Left hindlimb (tissue), 1 donor: ENCODE data around the gene NELL1.

Experiments
- DNase-seq: peaks from one replicate; pipeline ENCODE4 v3.0.0-alpha.2; 2018

Gene NELL1

GRCh38 chr11:21514316-21514715, 844.9 kb downstream of the NELL1 start:
- no peak for DNase-seq

- DNase-seq, result no peak
These were observed 850.9 kb downstream of the NELL1 start for GRCh38 chr11:21520244-21520643.

- no peak for DNase-seq
These were observed 859.8 kb downstream of the NELL1 start for GRCh38 chr11:21529187-21529586.

DNA sequence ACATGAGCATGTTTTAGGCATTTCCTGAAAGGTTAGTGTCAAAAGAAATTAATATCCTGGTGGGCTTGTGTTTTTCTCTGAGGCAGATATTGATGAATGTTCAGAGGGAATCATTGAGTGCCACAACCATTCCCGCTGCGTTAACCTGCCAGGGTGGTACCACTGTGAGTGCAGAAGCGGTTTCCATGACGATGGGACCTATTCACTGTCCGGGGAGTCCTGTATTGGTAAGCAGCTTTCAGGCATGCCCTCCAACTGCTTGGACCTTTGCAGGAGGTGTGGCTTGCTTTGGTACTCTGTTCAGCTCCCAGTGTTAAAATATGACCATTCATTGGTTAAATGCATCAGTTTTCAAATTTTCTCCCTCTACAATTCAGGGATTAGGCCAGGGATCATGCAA, 864.9 kb downstream of the NELL1 start:
- no peak for DNase-seq

DNA sequence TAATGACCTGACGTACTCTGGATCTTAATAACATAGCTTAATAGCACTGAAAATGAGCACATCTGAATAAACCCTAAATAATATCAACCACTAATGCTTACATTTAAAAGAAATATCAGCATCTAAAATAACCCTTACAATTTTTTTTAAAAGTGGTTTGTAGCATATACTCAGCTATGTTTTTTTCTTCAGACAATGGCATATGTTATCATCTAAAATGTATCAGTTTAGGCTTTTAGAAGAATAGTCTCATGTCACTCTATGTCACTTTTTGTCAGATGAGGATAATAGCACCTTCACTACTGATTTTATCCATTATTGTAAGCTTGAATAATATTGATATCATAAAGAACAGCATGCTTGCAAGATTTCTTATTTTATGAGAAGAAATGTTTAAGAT, 868.6 kb downstream of the NELL1 start:
- no peak for DNase-seq

DNA sequence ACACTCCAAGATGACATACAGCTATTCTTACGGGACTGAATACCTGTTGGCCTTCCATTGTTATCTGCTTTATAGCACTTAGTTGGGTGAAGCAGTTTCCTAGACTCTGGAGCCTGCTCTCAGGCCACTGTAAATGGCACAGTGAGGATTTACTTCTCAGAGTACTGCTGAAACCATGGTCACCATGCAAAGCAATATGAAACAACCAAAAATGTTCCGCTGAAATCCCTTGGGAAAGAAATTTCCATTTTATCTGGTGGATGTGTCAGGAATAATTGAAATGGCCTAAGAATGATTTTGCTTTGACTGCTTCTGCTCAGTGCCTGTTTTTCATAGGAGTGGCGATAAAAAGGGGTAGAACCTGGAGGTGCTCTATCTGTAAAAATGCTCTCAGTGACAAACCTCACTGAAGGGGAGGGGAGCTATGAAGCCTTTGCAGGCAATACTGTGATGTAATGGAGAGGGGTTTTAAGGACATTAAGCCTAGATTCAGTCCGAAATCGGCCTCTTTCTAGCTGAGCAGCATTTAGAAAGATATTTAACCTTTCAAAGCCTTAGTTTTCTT, 871.9 kb downstream of the NELL1 start:
- no peak for DNase-seq

GRCh38 chr11:21543901-21544300, 874.5 kb downstream of the NELL1 start:
- DNase-seq, result no peak

GRCh38 chr11:21545699-21546098, 876.3 kb downstream of the NELL1 start:
- DNase-seq, result no peak

GRCh38 chr11:21546703-21547102, 877.3 kb downstream of the NELL1 start:
- no peak for DNase-seq

GRCh38 chr11:21552911-21553310, 883.5 kb downstream of the NELL1 start:
- no peak for DNase-seq

GRCh38 chr11:21553795-21554194, 884.4 kb downstream of the NELL1 start:
- DNase-seq, result no peak

GRCh38 chr11:21554284-21554683, 884.9 kb downstream of the NELL1 start:
- no peak for DNase-seq

- no peak for DNase-seq
These were observed 887.5 kb downstream of the NELL1 start for GRCh38 chr11:21556926-21557325.

- no peak for DNase-seq
These were observed 891.1 kb downstream of the NELL1 start for GRCh38 chr11:21560466-21560975.

GRCh38 chr11:21561581-21561980, 892.2 kb downstream of the NELL1 start:
- DNase-seq, result no peak

- no peak for DNase-seq
These were observed 894.7 kb downstream of the NELL1 start for GRCh38 chr11:21564095-21564494.

GRCh38 chr11:21564833-21565682, 895.7 kb downstream of the NELL1 start:
- DNase-seq, result no peak

DNA sequence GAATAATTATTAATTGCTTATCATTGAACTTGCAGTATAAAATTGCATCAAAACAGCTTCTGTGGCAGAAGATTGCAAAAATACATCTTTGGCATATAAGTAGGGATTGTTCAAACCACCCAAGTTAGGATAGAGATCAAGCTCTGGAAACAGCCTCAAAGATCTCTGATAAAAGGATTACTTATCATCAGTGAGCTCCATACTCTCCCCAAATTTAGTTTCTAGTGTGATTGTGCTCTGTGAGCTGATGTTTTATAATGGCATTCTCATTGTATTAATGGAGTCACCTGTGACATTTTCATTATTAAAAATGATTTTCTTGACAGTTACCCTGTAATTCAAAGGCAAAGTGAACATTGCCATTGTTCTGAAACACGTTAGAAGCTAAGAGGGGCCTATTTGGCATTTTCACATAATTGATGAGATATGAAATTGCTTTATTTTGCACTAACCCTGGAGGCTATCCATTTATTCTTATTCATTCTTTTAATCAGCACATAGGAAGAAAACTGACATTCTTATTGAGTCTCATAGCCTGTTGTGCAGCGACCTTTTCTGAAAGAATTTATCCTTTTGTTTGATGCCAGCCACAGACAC, 897.2 kb downstream of the NELL1 start:
- DNase-seq, result no peak

- DNase-seq, result no peak
These were observed 898.4 kb downstream of the NELL1 start for GRCh38 chr11:21567645-21568290.

- DNase-seq, result no peak
These were observed 902.8 kb downstream of the NELL1 start for GRCh38 chr11:21572210-21572609.

- no peak for DNase-seq
These were observed 913.4 kb downstream of the NELL1 start for GRCh38 chr11:21582791-21583190.

DNA sequence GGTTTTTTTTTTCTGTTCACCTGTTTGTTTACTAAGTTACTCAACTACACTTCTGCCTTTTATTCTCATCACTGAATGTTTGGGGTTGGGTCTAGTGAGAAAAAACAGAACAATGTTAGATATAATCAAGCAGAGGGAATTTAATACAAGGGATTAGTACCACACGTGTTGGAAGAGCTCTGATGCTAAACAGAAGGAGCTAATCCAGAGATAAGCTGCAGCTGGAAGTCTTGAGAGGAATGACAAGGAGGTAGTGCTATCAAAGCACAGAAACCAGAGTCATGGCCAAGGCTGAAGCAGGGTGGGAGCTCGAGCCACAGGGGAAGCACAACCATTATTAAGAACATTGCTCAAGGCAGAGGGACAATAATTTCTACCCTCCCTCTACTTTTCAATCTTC, 919.4 kb downstream of the NELL1 start:
- DNase-seq, result no peak

GRCh38 chr11:21602699-21603098, 933.3 kb downstream of the NELL1 start:
- DNase-seq, result no peak

DNA sequence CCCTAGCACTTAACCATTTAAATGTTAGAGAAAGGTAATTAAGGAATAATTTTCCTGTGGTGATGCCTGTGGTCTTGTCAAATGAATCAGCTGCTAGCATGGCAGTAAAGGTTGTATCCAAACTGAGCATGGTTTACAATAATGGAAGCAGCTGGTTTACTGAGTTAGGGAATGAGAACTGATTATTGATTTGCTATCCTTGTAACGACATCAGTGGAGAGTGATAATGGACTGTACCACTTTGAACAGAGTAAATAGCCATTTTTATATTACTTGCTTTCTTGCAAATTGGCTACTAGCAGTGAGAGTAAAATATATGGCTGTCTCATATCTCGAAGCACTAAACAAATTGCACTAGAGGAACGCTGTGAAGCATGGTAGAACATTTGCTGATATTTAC, 934.5 kb downstream of the NELL1 start:
- no peak for DNase-seq
